ENCODE results near the gene EPHA6.

EPHA6 gene

DNA sequence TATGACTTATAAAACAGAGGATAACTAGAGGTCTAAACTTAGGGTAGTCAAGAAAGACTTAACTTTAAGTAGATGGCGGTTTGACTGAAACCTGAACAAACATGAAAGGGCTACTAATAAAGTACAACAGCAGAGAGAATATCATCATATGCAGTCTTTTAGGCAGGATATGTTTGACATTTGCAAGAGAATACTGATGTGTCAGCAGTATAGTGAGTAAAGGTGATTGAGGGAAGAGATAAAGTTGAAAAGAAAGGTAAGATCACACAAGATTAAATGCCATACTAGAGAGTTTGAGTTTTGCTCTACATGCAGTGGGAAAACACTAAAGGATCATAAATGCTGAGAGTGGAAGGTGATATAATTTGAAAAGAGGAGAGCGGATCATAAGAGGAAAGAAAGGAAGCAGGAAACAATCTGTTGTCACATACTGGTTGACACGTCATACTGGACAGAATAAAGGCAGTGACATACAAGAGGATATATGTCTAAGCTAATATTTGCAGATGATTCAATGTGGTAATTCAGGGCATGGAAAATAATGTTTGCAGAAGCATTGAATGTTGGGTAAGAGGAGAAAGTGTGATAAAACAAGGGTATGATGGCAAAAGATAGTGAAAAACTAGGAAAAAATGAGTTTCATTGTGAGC lies 223.0 kb downstream of the EPHA6 start:
- DNase-seq: no peak

DNA sequence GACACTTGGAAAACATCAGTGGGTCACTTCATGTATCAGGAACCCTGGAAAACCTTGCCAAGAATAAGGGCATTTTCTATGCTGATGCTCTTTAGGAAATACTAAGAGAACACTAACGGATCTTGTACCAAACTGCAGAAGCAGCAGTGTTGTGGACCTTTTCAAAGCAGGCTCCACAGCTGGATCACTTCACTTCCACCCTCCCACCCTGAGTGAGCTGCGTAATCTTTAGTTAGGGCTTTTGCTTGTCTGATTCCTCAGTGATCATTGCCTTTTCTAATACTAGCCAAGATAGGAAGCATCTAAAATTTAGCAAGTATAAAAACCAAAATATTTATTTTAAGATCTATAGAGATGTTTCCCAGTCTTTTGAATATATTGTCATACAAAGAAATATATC lies 229.0 kb downstream of the EPHA6 start:
- no peak for DNase-seq

DNA sequence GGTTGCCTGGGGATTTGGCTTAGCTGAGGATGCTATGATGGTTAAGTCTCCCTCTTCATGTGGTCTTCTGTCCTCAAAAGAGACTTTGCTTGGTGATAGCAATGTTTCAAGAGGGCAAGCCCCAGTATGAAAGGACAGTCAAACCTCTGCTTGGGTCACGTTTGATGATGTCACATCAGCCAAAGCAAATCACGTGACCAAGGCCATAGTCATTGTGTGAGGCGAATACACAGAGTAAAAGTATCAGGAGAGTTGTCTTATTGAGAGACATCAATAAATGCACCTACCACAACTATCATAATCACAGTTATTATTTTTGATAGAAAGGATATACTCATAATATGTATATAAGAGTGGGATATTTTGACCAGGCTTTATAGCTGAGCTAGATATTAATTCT lies 243.0 kb downstream of the EPHA6 start:
- DNase-seq: no peak

DNA sequence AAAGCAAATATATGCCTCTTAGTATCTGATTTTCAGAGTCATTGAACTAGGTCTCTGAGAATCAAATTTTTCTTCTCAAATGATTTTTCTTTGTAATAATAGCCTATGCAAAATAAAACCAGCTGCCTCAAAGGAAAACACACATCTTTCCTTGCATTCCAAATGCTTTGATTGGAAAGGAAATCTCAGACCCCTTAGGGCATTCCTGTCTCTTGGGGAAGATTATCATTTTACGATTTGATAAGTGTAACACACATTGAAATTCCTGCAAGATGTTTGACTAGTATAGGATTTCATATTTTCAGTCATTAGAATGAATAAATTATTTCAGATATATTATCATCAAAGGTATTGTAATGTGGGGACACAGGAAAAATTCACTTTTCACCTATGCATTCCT lies 244.8 kb downstream of the EPHA6 start:
- no peak for DNase-seq

DNA sequence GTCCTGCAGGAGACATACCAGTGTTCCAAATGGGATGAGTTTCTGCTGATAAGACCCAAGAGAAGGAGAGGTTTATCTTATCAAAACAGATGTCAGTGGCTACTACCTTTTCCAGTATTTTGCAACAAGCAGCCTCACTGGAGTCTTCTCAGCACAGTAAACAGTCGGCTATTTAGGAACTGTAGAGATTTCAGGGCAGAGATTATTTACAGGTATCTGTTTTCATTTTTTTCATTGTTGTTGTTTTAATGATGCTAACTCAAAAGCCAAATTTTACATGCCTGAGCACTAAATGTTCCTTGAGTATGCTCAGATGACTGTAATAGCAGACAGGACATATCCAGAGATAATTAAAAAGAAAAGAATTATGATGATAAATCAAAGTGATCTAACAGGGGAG lies 252.1 kb downstream of the EPHA6 start:
- DNase-seq: no peak

DNA sequence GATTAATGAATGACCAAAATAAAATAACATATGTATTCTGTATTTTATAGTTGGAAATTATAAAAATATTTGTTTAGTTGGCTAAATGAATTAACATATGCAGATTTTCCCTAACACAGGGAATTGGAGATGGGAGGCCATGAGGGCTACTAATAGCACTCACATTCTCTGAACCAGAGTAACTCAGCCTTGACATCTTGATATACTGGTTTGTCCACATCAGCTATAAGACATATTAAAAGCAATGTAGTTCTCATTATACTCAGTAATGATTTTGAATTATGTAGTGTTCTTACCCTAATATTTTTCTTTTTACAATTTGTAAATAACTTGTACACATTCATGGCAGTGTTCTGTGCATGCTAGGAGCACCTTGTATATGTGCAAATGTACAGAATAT lies 255.9 kb downstream of the EPHA6 start:
- DNase-seq: no peak

DNA sequence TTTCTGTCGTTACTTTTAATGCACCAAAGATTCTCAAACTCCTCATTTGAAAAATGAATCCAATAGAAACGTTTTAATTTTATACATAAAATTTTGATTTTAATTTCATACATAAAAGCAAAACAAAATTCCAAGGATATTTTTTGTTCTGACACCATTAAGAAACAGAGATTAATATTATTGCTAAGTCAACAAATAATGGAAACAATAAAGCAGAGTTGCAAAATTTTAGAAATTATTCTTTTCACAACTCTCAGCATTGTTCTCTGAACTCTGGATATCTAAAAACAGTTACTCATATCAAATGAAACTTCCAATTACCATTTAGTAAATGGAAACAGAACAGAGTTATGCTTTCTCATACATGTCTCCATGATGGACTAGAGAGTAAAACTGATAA lies 260.2 kb downstream of the EPHA6 start:
- DNase-seq: no peak

DNA sequence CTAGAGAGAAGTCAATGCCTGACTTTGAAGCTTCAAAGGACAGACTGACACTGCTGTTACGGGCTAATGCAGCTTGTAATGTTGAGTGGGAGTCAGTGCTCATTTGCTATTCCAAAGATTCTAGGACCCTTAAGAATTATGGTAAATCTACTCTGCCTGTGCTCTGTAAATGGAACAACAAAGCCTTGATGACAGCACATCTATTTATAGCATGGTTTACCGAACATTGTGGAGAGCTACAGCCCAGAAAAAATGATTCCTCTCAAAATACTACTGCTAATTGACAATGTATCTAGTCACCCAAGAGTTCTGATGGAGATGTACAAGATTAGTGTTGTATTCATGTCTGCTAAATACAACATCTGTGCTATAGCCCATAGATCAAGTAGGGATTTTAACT lies 262.3 kb downstream of the EPHA6 start:
- DNase-seq: no peak

DNA sequence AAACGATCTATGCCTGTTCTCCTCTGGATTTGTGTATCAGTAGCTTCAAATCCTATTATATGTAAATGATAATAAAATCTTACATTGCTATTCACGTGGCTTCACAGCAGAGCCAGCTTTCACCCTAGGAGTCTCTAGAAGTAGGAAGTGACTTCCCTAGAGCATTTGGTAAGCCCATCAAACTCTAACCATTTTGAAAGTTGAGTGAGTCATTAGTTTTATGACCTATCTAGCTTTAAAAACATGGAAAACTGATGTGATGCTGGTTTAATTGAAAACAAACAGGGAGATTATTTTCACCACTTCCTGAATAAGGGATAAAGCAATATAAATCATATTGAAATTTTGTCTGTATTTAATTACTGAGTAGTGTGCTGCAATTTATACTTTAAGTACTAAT lies 275.2 kb downstream of the EPHA6 start:
- no peak for DNase-seq

DNA sequence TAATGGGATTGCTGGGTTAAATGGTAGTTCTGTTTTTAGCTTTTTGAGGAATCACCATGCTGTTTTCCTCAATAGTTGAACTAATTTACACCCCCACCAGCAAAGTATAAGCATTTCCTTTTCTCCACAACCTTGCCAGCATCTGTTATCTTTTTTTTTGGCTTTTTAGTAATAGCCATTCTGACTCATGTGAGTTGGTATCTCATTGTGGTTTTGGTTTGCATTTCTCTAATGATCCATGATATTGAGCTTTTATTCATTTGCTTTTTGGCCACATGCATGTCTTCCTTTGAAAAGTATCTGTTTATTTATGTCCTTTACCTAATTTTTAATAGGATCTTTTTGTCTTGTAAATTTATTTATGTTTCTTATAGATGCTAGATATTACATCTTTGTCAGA lies 288.2 kb downstream of the EPHA6 start:
- no peak for DNase-seq

DNA sequence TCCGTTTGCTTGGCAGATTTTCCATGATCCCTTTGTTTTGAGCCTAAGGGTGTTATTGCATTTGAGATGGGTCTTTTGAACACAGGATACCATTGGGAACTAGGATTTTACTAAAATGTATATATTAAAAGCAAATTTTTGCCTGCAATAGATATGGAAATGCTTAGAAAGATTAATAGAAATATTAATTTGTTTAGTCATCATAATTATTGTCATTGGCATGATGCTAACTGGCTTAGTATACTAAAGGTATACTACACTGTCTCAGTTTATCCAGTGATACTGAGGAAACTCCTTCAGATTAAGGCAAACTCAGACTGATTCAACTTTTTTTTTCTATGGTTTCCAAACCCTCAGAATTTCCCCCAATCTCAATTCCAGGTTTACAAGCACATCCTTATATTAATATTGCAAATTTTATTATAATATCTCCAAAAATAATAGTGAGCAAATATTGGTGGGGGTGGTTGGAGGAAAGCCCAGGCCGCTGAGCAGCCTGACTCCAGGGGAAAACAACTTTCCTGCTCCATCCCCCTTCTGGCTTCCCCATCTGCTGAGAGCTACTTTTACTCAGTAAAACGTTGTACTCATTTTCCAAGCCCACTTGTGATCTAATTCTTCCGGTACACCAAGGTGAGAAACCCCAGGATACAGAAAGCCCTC lies 291.7 kb downstream of the EPHA6 start:
- no peak for DNase-seq

DNA sequence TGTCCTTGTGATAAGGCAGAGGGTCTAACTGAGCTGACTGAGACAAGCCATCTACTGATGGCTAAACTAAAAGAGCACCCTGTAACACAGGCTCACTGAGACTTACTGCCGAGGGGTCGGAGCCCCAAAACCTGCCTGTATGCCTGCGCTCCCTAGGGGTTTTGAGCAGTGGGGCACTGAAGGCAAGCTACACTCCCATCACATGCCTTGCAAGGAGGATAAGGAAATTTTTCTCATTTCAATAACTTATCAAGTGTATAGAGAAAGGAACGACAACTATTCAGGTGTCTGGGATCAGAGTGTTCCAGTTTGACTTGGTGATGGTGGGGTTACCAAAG lies 292.2 kb downstream of the EPHA6 start:
- DNase-seq: no peak

DNA sequence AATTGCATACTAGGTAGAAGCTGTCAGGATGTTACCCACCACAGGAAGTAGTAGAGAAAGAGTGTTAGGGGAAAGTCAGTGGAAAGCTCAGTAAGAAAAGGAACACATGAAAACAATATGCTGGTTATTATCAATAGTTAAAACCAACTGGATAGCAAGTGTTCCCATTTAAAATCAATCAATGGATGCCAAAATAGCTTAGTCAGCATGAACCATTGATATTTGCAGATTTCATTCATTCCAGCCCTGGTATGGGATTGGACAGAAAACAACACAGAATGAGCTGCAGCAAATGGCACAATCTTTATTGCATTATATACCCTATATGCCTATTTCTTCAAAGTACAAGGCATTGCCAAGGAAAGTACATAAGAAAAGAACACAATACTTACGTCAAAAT lies 293.7 kb downstream of the EPHA6 start:
- DNase-seq: no peak

DNA sequence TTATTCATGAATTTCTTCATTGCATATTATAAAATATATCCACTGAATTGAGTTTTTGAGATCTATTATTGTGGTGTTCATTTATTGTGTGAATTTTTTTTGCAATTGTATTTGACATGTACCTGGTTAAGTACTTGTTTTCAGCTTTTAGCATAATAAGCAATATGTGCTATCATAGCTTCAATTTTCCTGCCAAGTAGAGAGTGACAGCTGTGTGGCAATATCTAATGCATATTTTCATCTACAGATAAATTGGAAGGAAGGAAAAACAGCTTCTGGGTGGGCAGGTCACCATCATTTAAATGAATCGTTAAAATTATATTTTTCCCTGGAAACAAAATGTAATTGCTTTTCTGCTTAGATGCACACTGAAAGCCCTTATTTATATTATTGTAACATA lies 296.9 kb downstream of the EPHA6 start:
- DNase-seq: no peak

DNA sequence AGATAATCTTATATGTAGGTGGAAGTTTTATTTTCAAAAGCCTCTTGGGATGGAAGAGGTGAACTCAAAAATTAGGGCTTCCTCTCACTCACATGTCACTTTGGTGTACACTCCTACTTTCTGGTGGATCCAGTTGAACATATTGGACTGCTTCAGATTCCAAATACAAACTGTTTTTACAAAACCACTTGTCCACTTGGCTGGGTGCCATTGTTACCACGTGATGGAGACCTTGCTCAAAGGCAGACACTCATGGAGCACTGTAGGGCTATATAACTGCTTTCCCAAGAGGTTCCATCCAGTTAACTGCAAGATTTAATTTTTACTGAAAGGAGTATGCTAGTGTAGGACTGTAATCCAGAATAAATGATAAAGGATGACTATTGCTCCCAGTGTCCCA lies 307.0 kb downstream of the EPHA6 start:
- no peak for DNase-seq

DNA sequence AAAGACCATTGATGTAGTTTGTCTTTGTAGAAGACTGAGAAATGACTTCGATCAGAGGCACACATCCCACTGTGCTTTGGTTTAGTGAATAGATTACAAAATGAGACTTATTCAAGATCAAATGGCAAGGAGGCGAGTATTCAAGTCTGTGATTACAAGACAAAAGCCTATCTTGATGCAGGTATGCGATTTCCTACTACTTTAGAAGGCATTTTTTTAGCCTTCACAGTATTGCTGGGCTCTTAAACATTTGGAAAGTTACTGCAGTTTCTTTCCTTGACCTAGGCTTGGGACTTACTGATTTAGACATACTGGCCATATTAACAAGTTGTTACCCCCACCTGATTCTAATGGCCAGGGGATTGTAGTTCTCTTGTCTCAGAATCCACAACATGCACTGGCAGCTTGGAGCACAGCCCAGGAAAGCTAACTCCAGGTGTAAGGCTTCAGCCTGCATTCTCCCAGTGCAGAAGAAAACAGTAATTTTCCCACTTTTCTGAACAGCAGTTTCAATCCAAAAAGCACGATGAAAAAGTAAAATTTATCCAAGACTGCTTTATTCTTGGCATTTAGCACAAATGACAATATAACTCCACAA lies 311.6 kb downstream of the EPHA6 start:
- no peak for DNase-seq

DNA sequence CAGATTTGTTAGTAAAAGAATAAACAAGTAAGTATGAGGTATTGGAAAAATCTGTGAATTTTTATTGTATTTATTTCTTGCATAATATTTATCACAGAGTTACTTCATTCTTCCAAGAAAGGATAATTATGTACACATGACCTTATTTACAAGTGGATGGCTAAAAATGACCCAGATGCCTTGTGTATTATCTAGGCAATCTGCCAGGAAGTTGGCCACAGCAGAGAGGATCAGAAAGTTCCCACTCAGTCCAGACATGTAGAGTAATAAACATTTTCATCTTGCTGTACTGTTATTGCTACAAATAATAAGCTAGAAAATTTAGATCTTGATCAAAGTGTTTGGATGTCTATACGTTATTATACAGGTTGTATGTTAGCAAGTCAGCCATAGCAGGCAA lies 317.1 kb downstream of the EPHA6 start:
- no peak for DNase-seq

DNA sequence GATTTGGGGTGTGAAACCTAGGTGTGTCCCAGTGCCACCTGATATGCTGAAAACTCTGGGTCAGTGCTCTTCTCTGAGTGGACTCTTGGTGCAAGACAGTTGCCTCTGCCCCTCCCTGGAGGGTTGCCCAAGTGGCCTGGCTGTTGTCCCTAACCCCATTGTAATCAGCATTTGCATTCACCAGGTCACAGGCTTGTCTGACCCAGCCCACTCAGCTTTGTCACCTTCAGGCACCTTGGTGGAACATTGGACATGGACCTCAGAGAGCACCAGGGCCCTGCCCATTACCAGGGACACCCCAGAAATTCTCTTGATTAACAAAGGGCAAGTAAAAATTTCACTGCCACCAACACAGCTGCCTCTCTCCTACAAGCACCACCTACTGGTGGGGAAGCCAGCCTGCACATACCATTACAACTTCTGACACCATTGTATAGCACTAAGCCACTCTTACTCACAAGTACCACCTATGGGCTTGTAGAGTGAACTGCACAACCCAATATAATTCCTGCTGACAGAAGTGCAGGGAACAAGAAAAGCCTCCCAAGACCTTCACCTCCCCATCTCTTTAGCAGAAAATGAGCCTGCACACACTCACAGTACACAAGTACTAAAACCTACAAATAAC lies 324.6 kb downstream of the EPHA6 start:
- no peak for DNase-seq

DNA sequence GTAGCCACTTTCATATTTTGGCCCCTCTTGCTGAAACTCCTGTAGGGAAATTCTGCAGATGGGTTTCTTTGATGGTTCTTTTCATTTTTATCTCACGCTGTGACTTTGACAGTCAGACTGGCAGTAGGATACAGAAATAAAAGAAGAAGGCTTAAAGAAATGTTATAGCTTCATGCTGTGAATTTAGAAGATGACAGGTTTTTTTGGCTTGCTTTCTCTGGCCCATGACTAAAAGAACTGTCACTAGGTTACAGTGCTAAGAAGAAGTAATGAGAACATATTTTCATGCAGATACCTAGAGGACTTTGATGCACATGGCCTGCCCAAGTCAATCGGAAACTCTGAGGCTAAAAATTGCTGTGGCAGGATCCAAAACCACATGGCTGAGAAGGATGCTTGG lies 334.5 kb downstream of the EPHA6 start:
- no peak for DNase-seq

DNA sequence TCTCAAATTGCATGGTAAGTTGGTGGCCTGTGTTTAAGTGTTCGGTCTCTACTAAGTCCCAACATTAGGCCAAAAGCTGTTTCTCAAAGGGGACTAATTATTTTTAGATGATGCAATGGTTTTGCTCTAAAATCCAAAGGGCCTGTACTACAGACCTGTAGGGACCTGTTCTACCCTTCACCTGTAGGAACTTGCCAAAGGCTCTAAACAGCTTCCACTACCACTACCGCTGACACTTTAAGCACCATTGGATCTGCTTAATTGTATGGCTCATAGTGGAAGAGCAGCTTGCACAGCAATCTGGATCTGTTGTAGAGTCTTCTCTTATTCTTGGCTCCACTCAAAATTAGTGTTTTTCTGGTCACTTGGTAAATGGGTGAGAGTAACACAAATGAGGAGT lies 346.8 kb downstream of the EPHA6 start:
- DNase-seq: no peak

DNA sequence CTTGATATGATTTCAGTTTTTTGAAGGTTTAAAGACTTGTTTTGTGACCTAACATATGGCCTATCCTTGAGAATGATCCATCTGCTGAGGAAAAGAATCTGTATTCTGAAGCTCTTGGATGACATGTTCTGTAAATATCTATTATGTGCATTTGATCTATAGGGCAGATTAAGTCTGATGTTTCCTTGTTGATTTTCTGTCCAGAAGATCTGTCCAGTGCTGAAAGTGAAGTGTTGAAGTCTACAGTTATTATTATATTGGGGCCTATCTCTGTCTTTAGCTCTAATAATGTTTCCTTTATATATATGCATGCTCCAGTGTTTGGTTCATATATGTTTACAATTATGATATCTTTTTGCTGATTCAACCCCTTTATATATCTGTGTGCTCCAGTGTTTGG lies 362.8 kb downstream of the EPHA6 start:
- DNase-seq: no peak

DNA sequence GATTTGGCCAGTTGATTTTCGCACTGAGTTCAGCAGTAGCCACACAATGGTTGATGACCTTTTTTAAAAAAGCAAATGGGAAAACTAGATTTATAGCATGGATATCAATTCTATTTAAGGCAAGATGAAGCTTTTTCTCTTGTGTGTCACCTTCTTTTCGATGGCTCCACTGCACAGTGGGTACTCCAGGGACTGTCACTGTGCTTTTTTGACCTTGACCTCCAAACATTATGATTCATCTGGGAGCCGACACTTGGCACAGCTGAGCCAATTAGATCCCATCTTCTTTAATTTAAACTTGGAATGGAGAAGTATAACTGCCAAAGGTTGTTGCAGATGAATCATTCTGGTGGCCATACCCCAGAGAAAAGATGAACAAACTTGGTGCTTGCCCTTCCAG lies 367.3 kb downstream of the EPHA6 start:
- DNase-seq: no peak

DNA sequence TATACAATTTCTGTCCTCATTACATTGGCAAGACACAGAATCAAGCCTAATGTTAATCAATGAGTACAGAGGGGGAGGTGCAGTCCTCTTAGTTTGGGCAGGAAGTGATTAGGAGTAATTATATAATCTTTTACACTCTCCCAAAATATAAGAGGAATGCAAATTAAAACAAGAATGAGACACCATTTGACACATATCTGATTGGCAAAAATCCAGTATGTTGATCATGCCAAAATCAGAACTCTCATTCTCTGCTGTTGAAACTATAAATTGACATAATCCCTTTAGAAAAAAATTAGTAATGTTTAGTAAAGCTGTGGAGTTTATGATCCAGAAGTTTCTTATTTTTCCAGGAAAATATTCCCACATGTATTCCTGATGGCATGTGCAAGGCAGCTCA lies 373.4 kb downstream of the EPHA6 start:
- DNase-seq: no peak

DNA sequence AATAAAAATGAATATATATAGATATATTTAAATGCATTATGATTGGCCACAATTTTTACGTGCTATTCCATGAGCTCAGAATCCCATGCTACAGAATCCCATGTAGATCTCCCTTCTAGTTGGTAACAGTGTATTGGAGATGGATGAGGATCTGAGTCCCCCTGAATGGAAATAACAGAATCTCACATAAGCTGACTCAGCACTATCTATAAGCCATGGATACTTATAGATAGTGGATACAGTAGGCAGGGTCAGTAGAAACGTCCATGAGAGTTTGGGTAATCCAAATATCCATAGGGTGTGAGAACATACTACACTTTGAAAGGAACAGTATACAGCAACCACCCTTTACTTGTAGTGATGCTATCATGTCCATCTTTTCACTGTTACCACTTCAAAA lies 375.4 kb downstream of the EPHA6 start:
- DNase-seq: no peak

DNA sequence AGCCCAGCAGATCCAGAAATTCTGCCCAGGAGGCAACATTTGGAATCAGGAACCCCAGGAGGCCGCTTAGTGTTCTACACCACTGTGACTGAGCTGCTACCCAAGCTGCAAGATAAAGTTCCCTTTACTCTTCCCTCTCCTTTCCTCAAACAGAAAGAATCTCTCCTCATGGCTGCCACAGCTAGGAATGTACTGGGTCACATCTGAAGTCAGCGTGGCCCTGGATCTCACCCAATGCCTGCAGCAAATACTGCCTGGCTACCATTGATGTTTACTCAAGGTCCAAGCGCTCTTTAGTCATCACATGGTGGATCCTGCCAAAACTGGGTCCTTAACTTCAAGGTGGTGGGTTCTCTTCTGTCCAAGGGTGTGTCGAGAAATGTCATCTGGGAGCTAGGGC lies 382.7 kb downstream of the EPHA6 start:
- DNase-seq: no peak

Data from T1000 (cell line).